Hepatocyte (in vitro differentiated cells): Measurements from ENCODE around the gene MPLKIP.
"Not testable (repeated sequence)": the region's sequence is repeated elsewhere in the genome, so short reads cannot be mapped to it uniquely, and the experiment has no call there.

ENCODE experiments used
- EZH2 ChIP-seq: fragments of 200-600 bp; sonication (generic); IDR thresholded peaks from 2 replicates; pipeline ENCODE4 v1.6.1; 2016; ENCODE audit warnings: antibody characterized with exemption, mild to moderate bottlenecking, borderline replicate concordance
- EZH2phosphoT487 ChIP-seq: fragments of 200-600 bp; sonication (generic); IDR thresholded peaks from one replicate; pipeline ENCODE4 v1.6.1; 2018; ENCODE audit warnings: antibody characterized with exemption, mild to moderate bottlenecking, low read depth, moderate library complexity; ENCODE audit not compliant: unreplicated experiment, severe bottlenecking
- TF ChIP-seq, protein P1 (sequence below): fragments of 200-600 bp; sonication (generic); IDR thresholded peaks from 2 replicates; pipeline ENCODE4 v1.5.1; 2016; ENCODE audit warnings: antibody characterized with exemption, mild to moderate bottlenecking; ENCODE audit not compliant: poor library complexity

GRCh38 chr7:40117199-40117598 is 17.2 kb downstream of the MPLKIP start:
- TF ChIP-seq, protein P1, sequence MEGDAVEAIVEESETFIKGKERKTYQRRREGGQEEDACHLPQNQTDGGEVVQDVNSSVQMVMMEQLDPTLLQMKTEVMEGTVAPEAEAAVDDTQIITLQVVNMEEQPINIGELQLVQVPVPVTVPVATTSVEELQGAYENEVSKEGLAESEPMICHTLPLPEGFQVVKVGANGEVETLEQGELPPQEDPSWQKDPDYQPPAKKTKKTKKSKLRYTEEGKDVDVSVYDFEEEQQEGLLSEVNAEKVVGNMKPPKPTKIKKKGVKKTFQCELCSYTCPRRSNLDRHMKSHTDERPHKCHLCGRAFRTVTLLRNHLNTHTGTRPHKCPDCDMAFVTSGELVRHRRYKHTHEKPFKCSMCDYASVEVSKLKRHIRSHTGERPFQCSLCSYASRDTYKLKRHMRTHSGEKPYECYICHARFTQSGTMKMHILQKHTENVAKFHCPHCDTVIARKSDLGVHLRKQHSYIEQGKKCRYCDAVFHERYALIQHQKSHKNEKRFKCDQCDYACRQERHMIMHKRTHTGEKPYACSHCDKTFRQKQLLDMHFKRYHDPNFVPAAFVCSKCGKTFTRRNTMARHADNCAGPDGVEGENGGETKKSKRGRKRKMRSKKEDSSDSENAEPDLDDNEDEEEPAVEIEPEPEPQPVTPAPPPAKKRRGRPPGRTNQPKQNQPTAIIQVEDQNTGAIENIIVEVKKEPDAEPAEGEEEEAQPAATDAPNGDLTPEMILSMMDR, result not testable (repeated sequence)
- TF ChIP-seq EZH2, EZH2phosphoT487: not testable (repeated sequence)
